Fibroblast of skin of left quadriceps (primary cell): Measurements from ENCODE around the gene NFIB.
A peak's percentile ranks its signal among the peaks of the same experiment; 100 is the strongest.

ENCODE experiments used
- DNase-seq, 2 experiments: peaks; one replicate each; pipeline ENCODE4 v3.0.0-alpha.2; 2013; ENCODE audit warnings: low read depth in 2 of 2

NFIB gene

DNA sequence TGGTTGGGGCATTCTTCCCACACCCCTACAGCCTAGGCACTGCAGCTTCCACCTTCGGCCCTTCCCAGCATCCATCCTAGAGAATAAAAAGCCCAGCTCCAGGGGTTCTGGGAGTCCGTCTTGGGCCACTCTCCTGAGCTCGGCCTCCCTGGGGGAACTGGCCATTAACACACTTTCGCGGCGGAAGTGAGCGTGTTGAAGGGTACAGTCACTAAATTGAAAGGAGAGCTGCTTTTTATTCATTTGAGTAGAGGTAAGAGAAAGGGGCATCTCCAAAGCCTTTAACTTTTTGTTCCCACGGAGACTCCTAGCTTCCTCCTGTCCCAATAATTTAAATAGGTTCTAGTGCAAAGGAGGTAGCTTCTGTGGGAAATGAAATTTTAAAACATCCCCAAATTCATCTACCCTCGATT lies 31.0 kb upstream of the NFIB start:
- DNase-seq, result no peak

DNA sequence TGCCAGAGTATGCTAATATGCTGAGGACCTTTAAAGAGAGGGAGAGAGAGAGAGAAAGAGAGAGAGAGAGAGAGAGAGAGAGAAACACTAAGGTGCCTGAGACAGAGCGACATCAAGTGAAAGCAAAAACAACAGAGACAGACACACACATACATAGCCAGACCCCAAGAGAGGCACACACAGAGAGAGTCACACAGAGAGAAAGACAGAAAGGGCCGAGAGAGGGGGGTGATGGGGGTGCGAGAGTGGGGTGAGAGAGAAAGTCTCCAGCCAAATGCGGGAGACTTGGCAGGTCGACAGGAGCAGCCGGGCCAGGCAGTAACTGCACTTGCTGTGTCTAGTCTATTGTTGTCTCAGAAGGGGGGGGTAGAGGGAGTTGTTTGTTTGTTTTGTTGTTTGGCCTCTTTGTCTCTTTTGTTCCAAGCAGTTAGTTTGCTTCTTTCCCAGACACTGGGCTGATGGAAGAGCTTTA lies 30.1 kb upstream of the NFIB start:
- DNase-seq, result no peak

DNA sequence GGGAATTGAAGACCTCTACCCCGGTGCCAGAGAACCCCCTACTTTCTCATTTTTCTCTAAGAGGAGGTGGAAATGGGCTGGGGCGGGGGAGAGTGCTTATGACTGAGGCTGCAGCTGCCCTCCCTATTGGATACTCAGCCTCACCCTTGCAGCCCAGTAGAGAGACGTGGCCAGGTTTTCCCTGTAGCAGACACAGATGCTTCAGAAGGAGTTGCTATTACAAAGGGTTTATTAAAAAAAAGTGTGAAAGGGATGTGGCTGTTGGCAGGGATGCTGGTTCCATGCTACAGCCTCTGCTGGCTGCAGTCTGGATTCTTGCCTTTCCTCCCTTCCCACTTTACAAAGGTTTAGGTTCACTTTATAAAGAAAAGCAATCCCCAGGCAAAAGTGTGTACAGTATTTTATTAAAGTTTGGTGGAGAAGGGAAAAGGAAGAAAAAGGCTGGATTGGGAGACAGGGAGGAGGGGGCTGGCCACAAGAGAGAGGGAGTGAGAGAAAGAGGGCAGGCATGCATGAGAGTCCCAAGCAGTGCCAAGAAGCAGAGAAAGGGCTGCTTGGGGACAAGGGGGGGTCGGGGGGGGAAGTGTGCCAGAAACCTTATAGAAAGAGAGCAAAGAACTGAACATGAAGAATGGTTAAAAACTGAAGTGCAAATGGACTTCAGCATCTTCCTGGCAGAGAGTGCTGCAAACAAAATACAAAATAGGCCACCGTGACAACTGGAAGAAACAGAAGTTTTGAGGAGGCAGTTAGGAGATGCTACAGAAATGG lies 29.5 kb upstream of the NFIB start:
- DNase-seq, result no peak

DNA sequence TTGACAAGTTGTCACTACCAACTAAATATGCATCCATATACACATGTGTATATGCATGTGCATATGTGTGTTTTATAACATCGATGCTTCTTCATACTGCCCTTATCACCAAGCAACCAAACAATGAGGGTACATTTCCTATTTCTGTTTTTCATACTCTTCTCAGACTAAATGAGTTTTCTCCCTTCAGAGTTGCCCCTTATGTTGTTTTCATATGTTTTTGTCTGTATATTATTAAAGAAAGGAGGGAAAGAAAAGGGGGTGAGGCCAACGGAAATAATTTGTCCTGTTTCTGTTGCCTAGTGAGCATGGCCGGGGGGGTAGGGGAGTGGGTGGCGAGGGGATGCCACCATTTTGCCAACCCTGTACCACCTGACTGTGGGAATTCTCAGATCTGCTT lies 28.8 kb upstream of the NFIB start:
- no peak for DNase-seq

DNA sequence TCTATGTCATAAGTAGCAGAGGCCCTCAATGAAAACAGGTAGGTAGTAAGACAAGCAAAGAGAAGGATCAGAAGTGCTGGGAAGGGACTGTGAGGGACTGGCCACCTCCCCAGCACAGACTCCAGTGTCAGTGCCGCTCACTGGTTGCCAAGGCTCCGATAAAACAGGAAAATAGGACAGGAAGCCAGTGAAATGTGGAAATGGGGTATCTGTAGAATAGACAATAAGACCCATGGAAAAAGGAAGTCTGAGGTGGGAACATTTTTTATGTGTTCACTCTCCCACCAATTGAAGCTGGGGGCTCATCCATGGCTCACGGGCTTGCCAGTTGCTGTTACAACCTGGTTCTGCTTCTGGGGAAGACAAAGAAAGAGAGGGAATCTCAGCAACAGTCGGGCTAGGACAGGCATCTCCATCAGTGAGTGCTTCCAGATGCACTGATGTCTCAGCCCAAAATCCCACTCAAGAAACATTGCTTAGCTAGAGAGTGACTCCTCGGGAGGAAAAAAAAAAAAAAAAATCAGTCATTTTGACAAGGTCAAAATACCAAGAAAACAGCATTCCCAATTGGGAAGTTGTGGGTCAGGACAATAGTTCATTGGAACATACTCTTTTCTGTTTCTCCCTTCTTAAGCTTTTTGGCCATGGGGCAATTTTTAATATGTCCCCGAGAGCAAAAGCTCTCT lies 27.6 kb upstream of the NFIB start:
- DNase-seq, result no peak

DNA sequence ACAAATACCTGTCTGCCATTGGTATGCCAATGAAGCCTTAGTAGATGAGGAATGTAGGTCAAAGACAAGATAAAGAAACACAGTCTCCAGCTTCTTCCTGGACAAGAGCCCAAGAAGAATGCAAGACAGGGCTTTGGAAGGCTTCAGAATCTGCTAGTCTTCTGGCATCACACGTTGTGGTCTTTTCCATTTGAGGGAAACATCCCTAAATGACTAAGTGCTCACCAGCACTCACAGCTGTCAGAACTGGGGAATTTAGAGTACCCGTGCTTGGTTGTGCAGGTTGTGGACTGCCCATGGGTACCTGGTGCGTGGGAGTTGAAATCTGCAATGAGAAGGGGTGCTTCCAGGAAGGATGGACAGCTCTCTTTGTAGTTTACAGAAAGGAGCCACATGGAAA lies 27.1 kb upstream of the NFIB start:
- DNase-seq, result no peak

DNA sequence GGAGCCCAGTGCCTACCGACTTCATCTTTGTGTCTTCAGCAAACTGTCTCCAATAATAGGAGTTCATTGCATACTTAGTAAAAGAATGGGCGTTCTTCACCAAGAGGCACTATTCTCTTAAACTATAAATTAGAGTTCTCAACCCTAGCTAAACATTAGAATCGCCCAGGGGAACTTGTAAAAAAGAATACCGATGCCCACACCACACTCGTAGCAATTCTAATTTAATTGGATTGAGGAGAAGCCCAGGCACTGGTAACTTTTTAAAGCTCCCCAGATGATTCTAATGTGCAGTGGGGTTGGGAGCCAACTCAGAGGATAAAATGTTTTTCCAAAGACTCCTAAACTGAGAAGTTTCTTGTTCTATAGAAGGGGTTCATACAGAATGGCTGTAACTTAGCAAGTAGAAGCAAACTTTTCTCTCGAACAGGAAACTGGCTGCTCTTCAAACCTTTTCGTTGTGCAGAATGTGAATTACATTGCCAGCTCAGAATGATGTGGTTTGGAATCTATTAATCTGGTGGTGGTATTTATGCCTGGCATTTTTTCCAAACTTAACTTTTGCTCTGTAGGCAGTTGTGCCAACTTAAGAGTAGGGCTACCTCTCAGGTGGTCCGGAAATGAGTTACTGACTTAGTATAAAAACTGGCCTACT lies 26.4 kb upstream of the NFIB start:
- DNase-seq, result no peak

DNA sequence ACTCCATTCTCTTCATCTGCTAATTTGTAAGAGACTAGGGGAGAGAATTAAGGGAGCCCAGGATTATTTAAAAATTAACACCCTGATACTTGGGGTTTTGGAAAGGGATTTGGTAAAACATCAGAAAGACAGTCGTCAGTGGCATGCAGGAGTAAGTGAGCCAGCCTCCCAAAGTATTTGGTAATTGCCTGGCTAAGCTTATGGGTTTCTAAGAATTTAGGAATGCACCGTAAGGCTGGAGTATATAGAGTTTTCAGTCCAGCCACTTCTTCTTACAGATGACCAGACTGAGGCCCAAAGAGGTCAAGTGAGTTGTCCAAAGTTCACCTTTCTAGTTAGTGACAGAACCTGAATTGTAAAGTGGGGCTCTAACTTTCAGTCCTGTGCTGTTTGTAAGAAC lies 25.8 kb upstream of the NFIB start:
- DNase-seq, result no peak

DNA sequence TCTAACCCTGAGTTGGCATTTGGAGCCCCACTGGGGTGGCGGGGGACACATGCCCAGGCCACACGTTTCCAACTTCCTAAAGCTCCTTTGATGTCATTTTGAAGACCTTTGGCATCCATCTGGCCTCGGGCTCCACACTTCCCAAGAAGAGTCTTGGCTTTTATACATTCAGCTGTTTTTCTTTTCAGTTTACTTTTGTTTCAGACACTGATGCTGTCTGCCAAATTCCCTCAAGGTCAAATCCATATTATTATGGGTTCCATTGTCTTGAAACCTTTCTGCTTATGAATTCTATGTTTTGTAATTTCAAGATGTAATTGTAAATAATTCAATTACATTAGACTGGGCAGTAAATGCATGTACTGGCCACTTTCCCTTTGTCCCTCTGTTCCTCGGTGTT lies 23.7 kb upstream of the NFIB start:
- no peak for DNase-seq

DNA sequence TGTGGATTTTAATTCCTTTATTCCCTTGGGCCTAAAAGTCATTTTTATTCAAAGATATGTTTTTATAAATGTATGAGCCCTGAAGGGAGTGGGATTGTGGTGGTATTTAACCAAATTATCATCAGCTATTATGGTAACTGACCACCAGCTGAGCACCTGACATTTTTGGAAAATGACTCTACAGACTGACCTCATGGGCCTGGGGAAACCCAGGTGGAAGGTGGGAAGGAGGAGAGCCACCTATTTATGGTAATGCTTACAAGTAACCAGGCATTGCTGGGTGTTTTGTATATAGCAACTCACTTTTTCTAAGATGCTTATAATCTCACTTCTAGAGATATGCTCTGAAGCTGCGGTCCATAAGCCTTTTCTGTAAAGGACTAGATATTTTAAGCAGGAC lies 22.3 kb upstream of the NFIB start:
- no peak for DNase-seq

DNA sequence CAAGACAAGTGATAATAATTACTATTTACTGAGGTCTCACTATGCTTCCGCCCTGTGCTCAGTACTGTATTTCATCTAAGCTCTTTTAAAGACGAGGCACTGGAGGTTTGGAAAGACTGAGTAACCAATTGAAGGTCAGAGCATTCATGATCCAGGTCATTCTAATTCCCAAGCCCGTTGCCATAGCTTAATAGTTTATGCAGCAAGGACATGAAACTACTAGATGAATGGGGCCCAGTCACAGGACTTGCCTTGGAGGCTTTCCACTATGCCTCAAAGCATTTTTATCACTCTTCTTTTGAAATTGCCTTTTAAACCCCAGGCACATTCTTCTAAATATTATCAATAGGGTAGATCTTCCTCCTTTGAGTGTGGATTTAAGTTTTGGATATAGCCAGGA lies 17.2 kb upstream of the NFIB start:
- DNase-seq, result no peak

DNA sequence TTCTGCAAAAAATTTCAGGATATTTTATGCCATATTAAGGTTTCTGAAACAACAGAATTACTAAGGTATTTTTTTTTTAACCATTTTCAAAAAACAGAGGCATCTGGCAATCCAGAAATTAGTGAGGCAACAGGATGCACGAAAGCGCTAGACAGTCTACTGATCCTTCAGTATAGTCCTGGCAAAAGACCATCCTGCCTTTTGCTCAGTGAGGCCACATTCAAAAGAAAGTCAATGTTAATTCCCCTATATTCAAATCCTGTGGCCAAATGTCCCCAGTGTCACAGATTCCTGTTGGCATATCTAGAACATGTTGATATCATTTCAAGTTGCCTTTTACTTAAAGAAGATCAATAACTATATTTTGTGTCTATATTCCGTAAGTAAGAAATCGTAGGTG lies 13.1 kb upstream of the NFIB start:
- no peak for DNase-seq

DNA sequence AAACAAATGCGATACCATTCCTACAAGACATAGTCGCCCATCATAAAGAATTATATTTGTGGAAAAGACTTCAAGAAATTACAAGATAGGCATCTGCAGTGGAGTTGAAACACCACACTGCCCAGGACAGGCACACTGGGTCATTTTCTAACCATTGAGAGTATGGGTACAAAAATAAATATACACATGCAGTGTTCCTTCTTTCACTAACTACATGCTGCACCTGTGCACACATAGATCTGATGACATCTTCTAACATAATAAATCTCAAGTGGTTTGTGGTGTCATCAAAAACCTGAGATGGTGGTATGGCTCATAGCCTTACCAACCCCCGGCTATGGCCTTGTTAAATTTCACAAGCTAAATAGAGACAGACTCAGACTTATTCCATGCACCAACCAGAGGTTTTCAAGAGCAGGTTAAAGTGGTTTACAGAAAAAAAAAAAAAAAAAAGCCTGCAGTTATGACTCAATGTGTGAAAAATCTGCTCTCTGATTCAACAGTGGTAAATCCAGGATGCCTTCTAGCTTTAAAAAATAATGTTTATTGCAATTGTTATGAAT lies 12.4 kb upstream of the NFIB start:
- DNase-seq, result peak in 1 of 2 experiments; percentile 30

DNA sequence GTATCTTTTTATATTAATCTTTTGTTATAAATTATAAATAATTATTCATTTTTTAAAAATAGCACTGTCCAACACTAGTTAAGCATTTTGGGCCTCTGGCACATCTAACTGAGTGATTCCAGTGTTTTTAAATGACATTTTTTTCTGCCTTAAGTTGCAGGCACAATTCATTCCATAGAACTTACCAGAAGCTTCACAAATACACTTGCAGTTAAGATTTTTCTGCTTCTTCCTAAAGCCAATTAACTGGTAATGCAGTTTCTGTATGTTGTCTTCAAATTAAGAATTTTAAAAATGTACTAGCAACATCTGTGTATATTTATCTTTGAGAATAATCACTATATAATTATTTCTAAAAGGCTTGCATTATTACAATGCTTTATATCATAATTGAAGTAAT lies 11.2 kb upstream of the NFIB start:
- no peak for DNase-seq

DNA sequence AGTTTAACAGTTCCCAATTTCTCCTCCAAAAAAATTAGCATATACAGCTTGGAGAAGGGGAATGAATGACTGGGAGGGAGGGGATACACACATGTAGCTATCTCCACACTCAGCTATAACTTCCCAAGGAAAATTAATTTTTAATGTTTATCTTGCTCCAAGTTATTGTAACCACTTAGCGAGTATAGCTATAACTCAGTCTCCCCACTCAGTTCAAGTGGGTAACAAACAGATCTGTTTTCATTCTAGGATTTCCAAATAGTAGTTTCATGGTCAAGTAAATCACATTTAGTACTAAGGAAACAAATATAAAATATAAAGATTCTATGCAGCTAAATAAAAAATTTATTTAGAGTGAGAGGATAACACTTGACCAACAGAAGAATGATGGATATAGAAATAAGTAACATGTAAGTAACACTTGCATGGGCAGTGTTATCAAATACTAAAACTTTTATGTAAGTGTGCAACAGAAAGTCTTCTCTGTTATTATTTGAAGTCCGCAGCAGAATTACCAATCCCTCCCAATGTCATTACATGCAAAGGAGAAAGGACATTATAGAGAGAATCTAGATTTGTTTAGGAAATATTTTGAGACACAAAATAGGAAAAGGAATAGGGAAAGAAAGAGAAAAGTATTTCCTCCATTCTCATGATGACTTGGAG lies 10.2 kb upstream of the NFIB start:
- no peak for DNase-seq

DNA sequence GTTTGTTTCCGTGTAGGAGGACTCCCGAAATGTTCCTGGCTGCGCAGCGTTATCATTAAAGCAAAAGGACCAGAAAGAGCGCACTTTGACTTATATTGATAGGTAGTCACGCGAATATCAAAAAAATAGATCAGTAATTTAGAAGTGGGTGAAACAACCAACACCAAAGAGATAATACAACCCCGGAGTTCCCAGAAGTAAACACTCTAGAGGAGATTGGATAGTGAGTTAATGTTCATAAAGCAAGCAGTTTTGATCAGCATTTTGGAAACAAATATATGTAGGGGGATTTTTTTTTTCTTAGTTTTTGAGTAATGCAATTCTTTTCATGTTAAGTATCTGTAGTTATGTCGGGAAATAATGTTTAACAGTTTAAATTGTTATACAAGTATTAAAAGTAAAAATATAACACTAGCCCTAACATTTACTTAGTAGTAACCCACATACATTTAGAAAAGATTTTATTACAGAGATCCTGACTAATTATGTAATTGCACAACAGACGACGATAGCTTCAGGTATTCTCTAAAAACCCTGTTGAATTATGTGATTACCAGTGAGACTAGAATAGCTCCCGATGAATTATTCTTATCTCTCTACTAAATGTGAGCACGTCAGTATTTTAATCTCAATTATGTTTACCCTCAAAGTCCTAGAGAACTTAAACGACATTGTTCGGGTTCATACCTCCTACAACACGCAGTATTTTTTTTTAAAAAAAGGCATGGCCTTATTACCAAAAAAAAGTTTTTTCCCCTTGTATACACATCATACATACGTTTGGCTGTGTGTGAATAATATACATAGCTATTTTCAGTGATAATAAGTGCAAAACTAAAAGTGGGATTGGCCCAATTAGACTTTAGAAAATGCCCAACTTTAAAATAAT lies 9.4 kb upstream of the NFIB start:
- no peak for DNase-seq

DNA sequence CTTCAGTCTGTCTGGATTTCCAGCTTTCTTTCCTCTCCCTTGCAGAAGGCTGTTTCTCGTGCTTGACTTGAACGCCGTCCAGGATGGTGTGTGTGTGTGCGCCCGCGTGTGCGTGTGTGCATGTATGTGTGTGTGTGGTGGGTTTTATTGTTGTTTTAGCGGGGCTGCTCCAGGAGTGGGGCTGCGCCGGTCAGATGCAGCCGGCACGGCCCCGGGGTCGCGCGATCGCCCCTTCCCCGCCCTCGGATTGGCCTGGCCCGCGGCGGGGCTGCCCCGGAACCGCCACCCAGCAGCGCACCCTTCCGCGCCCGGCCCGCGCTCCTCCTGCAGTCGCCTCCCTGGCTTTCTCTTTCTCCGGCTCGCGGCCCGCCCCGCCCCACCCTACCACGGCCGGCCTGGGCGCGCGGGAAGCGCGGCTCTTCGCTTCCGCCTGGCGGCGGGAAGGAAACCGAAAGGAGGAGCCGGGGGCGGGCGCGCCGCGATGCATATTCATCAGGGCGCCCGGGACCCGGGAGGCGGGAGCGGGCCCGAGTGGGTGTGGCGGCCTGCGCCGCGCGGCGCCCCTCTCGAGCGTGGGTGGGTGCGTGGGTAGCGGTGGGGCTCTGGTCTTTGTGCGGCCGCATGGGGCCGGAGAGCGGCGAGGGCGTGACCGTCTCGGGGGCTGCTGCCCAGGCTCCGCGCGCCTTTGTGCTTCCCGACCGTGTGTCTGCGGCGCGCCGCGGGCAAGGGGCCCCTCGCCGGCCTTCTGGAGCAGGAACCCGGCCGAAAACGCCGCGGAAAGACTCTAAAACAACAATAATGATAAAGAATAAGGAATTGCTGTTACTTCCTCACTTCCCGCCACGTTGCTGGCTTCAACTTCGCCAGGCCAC lies 8.5 kb upstream of the NFIB start:
- peak; percentile 69 to 75 for DNase-seq

DNA sequence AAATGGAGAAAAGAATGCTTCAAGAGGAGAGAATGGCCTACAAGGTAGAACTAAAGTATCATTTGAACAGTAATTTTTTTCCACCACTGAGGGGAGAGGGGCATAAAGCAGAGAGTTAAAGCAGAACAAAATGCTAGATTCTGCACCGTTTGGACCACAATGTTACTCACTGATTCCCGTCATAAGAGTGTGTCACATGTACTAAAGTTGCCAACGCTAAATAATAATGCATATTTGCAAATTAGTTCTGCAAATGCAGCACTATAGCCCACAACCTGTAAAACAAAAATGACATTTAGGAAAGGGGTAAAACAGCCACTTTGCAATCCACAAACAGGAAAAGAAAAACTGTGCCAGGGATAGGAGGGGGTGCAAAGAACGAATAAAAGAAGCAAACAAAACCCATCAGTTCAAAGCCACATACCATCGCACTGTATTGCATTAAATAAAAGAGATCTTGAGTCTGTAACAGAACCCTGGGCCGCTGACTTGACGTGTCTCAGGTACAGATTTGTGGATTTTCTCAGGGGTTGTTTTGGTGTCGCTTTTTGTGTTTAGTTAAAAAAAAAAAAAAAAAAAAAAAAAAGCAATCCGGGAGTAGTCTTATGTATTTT lies 7.7 kb upstream of the NFIB start:
- DNase-seq, result no peak
